OCI-LY7 (cell line): Measurements from ENCODE around the gene XDH.

Experiments
- EZH2phosphoT487 ChIP-seq: fragments of 200-600 bp; sonication (generic); IDR thresholded peaks from 2 replicates; pipeline ENCODE4 v1.6.1; 2018; ENCODE audit warnings: low read depth, borderline replicate concordance, mild to moderate bottlenecking, mixed run types, antibody characterized with exemption, low read length, moderate library complexity, mixed read lengths
- TF ChIP-seq, protein P1 (sequence below): fragments of 200-600 bp; sonication (generic); conservative IDR thresholded peaks from 2 replicates; pipeline ENCODE4 v1.5.1; 2014; ENCODE audit warnings: mild to moderate bottlenecking, antibody characterized with exemption, low read length, moderate library complexity, mixed read lengths

DNA sequence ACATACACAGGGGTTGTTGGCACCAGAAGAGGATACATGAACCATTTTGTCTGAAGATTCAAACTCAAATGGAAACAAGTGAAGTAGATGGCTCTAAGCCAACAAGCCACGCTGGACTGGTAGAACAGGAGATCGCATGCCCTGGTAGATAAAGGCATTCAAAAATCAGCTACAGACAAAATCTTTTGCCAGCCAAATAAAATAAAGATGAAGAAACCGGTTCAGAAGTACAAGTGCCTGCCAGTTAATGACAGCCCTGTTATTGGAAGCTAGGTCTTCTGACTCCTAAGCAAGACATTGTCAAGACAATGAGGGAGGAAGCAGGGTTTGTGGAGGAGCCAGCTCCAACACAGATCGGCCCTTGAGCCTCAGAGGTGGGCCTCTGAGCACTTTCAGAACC, 128.3 kb downstream of the XDH start:
- TF ChIP-seq, protein P1, sequence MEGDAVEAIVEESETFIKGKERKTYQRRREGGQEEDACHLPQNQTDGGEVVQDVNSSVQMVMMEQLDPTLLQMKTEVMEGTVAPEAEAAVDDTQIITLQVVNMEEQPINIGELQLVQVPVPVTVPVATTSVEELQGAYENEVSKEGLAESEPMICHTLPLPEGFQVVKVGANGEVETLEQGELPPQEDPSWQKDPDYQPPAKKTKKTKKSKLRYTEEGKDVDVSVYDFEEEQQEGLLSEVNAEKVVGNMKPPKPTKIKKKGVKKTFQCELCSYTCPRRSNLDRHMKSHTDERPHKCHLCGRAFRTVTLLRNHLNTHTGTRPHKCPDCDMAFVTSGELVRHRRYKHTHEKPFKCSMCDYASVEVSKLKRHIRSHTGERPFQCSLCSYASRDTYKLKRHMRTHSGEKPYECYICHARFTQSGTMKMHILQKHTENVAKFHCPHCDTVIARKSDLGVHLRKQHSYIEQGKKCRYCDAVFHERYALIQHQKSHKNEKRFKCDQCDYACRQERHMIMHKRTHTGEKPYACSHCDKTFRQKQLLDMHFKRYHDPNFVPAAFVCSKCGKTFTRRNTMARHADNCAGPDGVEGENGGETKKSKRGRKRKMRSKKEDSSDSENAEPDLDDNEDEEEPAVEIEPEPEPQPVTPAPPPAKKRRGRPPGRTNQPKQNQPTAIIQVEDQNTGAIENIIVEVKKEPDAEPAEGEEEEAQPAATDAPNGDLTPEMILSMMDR = no peak
- no peak for TF ChIP-seq EZH2phosphoT487
